T-helper 1 cell treated with Interleukin-12 subunit alpha and Interleukin-12 subunit beta and Interleukin-4 antibody, amounts not matched to agents 30 μg/mL and 1 μg/mL, for 36 hours (primary cell): ENCODE results near the gene POLR2H.

ENCODE experiments used
- H3K27ac Mint-ChIP-seq: one replicate; pipeline ENCODE4 v1.8.0; 2021; ENCODE audit warnings: mild to moderate bottlenecking, mixed read lengths
- H3K27me3 Mint-ChIP-seq: one replicate; pipeline ENCODE4 v1.8.0; 2021; ENCODE audit warnings: low read depth, mixed read lengths
- H3K36me3 Mint-ChIP-seq: one replicate; pipeline ENCODE4 v1.8.0; 2021; ENCODE audit warnings: low read depth, mixed read lengths
- H3K4me1 Mint-ChIP-seq: one replicate; pipeline ENCODE4 v1.8.0; 2021; ENCODE audit warnings: low read depth, mixed read lengths
- H3K4me3 Mint-ChIP-seq: one replicate; pipeline ENCODE4 v1.8.0; 2021; ENCODE audit warnings: mild to moderate bottlenecking, moderate library complexity, mixed read lengths
- H3K9me3 Mint-ChIP-seq: one replicate; pipeline ENCODE4 v1.8.0; 2021; ENCODE audit warnings: mixed read lengths

The POLR2H gene

GRCh38 chr3:184380627-184381260 lies 19.2 kb downstream of the POLR2H start:
- H3K4me1 Mint-ChIP-seq, result peaks cover 2% of the 10 kb centered on the region
- H3K27ac Mint-ChIP-seq, result no peak overlapping the region
- peak overlapping the region; percentile 28 for H3K4me3 Mint-ChIP-seq
- H3K36me3 Mint-ChIP-seq, result no peaks in the 10 kb centered on the region
- H3K9me3 Mint-ChIP-seq, result no peaks in the 10 kb centered on the region
- H3K27me3 Mint-ChIP-seq, result peaks cover 70% of the 10 kb centered on the region

- Mint-ChIP-seq H3K9me3 (no peaks in the 10 kb centered on the region), H3K27me3 (peaks cover 63% of the 10 kb centered on the region), H3K4me3 (no peak overlapping the region), H3K36me3 (no peaks in the 10 kb centered on the region), H3K4me1 (peaks cover 2% of the 10 kb centered on the region), H3K27ac (no peak overlapping the region)
These were observed 20.0 kb downstream of the POLR2H start for GRCh38 chr3:184381261-184382224.

- no peaks in the 10 kb centered on the region for H3K9me3 Mint-ChIP-seq
- no peak overlapping the region for H3K27ac Mint-ChIP-seq
- no peaks in the 10 kb centered on the region for H3K36me3 Mint-ChIP-seq
- no peak overlapping the region for H3K4me3 Mint-ChIP-seq
- peaks cover 54% of the 10 kb centered on the region for H3K27me3 Mint-ChIP-seq
- H3K4me1 Mint-ChIP-seq, result peaks cover 2% of the 10 kb centered on the region
These were observed 21.0 kb downstream of the POLR2H start for GRCh38 chr3:184382326-184383032.

DNA sequence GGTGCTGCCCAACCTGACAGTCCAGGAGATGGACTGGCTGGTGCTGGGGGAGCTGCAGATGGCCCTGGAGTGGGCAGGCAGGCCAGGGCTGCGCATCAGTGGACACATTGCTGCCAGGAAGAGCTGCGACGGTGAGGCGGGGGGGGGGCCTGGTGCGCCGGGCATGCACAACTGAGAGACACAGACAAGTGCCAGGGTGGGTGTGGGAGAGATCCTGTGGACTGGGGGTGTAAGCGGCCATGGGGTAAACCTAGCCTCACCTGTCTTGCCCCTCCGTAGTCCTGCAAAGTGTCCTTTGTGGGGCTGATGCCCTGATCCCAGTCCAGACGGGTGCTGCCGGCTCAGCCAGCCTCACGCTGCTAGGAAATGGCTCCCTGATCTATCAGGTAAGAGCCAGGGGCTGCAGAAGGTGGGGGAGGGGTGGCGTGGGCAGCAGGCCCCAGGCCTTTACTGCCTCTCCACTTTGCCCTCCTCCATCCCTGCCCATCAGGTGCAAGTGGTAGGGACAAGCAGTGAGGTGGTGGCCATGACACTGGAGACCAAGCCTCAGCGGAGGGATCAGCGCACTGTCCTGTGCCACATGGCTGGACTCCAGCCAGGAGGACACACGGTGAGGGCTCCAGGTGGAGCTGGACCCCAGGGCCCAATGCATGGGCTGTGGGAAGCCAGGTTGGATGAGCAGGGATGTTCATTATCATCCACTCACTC lies 21.7 kb downstream of the POLR2H start:
- no peaks in the 10 kb centered on the region for H3K9me3 Mint-ChIP-seq
- H3K4me3 Mint-ChIP-seq, result no peak overlapping the region
- H3K27ac Mint-ChIP-seq, result no peak overlapping the region
- no peaks in the 10 kb centered on the region for H3K36me3 Mint-ChIP-seq
- peaks cover 47% of the 10 kb centered on the region for H3K27me3 Mint-ChIP-seq
- peaks cover 2% of the 10 kb centered on the region for H3K4me1 Mint-ChIP-seq

DNA sequence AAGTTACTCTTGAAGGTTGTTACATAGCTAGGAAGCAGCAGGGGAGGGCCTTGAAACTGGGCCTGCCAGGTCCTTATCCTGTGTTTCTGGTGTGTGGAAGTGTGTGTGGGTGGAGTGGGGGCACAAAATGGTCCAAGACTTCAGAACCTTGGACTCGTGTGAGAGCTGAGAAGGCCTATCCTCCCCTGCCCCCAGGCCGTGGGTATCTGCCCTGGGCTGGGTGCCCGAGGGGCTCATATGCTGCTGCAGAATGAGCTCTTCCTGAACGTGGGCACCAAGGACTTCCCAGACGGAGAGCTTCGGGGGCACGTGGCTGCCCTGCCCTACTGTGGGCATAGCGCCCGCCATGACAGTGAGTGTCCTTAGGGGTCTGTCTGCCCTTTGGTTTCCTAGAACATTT lies 22.8 kb downstream of the POLR2H start:
- H3K4me3 Mint-ChIP-seq, result no peak overlapping the region
- peaks cover 35% of the 10 kb centered on the region for H3K27me3 Mint-ChIP-seq
- no peak overlapping the region for H3K27ac Mint-ChIP-seq
- no peaks in the 10 kb centered on the region for H3K9me3 Mint-ChIP-seq
- H3K36me3 Mint-ChIP-seq, result no peaks in the 10 kb centered on the region
- peaks cover 2% of the 10 kb centered on the region for H3K4me1 Mint-ChIP-seq

DNA sequence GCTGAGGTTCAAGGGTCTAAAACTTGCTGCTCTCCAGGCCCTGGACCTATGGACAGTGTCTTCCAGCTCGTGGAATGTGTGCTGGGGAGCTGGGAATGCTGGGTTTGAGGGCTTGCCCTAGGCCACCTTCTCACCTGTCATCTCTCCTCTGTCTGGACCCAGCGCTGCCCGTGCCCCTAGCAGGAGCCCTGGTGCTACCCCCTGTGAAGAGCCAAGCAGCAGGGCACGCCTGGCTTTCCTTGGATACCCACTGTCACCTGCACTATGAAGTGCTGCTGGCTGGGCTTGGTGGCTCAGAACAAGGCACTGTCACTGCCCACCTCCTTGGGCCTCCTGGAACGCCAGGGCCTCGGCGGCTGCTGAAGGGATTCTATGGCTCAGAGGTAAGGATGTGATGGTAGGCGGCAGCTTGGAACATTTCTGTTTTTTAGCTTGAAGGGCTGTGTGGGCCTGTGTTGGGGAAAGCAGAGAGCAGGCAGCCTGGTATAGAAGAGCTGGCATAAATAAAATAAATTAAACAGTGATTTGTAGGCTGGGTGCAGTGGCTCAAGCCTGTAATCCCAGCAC lies 23.4 kb downstream of the POLR2H start:
- Mint-ChIP-seq H3K4me3 (no peak overlapping the region), H3K27ac (no peak overlapping the region), H3K9me3 (no peaks in the 10 kb centered on the region), H3K4me1 (peaks cover 2% of the 10 kb centered on the region), H3K36me3 (no peaks in the 10 kb centered on the region), H3K27me3 (peaks cover 38% of the 10 kb centered on the region)

DNA sequence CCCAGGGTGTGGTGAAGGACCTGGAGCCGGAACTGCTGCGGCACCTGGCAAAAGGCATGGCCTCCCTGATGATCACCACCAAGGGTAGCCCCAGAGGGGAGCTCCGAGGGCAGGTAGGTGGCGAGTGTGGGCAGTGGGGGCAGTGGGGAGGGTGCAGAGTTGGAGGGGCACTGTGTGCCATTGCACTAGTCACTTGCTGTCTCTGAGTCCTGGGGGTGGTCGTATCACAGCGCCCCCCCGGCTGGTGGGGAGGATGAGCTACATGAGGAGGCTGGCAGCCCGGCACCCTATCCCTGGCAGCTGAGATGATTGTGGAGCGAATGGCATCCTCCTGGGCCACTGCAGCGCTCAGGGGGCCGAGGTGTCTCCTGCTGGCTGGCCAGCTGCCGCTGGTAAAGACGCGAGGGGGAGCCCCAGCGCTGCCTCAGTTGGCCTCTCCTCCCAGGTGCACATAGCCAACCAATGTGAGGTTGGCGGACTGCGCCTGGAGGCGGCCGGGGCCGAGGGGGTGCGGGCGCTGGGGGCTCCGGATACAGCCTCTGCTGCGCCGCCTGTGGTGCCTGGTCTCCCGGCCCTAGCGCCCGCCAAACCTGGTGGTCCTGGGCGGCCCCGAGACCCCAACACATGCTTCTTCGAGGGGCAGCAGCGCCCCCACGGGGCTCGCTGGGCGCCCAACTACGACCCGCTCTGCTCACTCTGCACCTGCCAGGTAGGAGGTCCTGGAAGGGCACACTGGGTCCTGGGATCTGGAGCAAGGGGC lies 24.7 kb downstream of the POLR2H start:
- Mint-ChIP-seq H3K27me3 (peaks cover 40% of the 10 kb centered on the region), H3K9me3 (no peaks in the 10 kb centered on the region), H3K4me1 (no peaks in the 10 kb centered on the region), H3K27ac (no peak overlapping the region), H3K4me3 (no peak overlapping the region), H3K36me3 (no peaks in the 10 kb centered on the region)

DNA sequence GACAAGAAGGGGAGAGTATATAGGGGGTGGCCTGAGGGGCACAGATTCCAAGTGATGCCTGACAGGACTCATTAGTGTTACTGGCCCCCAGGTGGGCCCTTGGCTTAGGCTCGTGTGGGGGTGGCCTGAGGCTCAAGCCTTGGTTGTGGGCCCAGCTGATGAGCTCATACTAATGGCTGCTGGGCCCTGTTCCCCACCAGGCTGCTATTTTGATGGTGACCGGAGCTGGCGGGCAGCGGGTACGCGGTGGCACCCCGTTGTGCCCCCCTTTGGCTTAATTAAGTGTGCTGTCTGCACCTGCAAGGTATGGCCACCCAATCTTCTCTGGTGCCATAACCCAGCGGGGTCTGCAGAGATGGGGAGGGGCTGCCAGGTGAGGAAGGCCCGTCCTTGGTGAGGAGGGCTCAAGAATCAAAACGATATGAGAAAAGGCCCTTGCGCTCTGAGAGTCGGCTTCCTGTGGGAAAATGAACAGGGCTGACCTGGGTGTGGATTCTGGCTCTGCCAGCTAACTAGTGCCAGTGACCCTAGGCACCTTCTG lies 25.7 kb downstream of the POLR2H start:
- no peak overlapping the region for H3K4me3 Mint-ChIP-seq
- no peaks in the 10 kb centered on the region for H3K4me1 Mint-ChIP-seq
- H3K27me3 Mint-ChIP-seq, result peaks cover 33% of the 10 kb centered on the region

DNA sequence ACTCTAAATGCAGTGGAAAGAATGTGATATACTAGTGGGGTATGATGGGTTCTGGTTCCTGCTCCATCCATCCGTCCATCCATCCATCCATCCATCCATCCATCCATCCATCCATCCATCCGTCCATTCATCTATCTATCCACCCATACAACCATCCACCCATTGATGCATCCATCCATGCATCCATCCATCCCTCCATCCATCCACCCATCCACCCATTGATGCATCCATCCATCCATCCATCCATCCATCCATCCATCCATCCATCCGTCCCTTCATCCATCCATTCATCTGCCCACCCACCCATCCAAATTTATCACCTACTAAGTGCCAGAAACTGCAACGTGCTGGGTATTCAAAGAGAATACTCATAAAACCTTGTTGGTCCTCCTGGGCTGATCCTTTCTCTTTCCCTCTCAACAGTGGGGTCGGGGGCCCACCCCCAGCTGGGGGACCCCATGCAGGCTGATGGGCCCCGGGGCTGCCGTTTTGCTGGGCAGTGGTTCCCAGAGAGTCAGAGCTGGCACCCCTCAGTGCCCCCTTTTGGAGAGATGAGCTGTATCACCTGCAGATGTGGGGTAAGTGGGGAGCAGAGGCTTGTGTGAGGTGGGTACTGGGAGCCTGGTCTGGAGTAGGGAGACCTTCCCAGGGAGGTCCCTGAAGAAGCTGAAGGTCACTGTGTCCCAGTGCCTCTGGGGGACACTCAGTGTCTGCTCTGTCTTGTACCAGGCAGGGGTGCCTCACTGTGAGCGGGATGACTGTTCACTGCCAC lies 26.8 kb downstream of the POLR2H start:
- Mint-ChIP-seq H3K36me3 (no peaks in the 10 kb centered on the region), H3K4me1 (no peaks in the 10 kb centered on the region), H3K27me3 (peaks cover 27% of the 10 kb centered on the region), H3K27ac (no peak overlapping the region), H3K4me3 (no peak overlapping the region), H3K9me3 (no peaks in the 10 kb centered on the region)

More for the DNA sequence above, 25.7 kb downstream of the POLR2H start:
- Mint-ChIP-seq H3K27ac (no peak overlapping the region), H3K36me3 (no peaks in the 10 kb centered on the region), H3K9me3 (no peaks in the 10 kb centered on the region)

GRCh38 chr3:184388936-184389230 lies 27.4 kb downstream of the POLR2H start:
- Mint-ChIP-seq H3K36me3 (no peaks in the 10 kb centered on the region), H3K4me1 (no peaks in the 10 kb centered on the region), H3K27me3 (peaks cover 24% of the 10 kb centered on the region), H3K9me3 (no peaks in the 10 kb centered on the region), H3K4me3 (no peak overlapping the region), H3K27ac (no peak overlapping the region)

DNA sequence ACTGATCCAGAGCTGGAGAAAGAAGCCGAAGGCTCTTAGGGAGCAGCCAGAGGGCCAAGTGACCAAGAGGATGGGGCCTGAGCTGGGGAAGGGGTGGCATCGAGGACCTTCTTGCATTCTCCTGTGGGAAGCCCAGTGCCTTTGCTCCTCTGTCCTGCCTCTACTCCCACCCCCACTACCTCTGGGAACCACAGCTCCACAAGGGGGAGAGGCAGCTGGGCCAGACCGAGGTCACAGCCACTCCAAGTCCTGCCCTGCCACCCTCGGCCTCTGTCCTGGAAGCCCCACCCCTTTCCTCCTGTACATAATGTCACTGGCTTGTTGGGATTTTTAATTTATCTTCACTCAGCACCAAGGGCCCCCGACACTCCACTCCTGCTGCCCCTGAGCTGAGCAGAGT lies 27.9 kb downstream of the POLR2H start:
- no peak overlapping the region for H3K4me3 Mint-ChIP-seq
- no peaks in the 10 kb centered on the region for H3K36me3 Mint-ChIP-seq
- no peaks in the 10 kb centered on the region for H3K9me3 Mint-ChIP-seq
- no peaks in the 10 kb centered on the region for H3K4me1 Mint-ChIP-seq
- H3K27ac Mint-ChIP-seq, result no peak overlapping the region
- peaks cover 19% of the 10 kb centered on the region for H3K27me3 Mint-ChIP-seq

DNA sequence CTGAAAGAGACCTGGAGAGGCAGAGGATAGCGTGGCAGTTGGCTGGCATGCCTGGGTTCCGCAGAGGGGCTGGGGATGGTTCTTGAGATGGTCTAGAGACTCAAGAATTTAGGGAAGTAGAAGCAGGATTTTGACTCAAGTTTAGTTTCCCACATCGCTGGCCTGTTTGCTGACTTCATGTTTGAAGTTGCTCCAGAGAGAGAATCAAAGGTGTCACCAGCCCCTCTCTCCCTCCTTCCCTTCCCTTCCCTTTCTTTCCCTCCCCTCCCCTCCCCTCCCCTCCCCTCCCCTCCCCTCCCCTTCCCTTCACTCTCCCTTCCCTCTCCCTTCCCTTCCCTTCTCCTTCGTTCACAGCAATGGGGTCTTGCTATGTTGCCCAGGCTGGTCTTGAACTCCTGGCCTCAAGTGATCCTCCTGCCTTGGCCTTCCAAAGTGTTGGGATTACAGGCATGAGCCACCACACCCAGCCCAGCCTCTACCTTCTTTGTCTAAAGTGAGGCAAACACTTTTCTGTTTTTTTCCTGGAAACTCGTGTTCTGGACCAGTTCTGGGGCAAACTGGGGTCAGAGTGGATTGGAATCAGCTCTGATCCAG lies 28.5 kb downstream of the POLR2H start:
- Mint-ChIP-seq H3K36me3 (no peaks in the 10 kb centered on the region), H3K4me1 (no peaks in the 10 kb centered on the region), H3K27ac (no peak overlapping the region), H3K9me3 (no peaks in the 10 kb centered on the region), H3K4me3 (no peak overlapping the region), H3K27me3 (peaks cover 15% of the 10 kb centered on the region)
